Measurements from ENCODE around the gene COL11A1.

Gene COL11A1

DNA sequence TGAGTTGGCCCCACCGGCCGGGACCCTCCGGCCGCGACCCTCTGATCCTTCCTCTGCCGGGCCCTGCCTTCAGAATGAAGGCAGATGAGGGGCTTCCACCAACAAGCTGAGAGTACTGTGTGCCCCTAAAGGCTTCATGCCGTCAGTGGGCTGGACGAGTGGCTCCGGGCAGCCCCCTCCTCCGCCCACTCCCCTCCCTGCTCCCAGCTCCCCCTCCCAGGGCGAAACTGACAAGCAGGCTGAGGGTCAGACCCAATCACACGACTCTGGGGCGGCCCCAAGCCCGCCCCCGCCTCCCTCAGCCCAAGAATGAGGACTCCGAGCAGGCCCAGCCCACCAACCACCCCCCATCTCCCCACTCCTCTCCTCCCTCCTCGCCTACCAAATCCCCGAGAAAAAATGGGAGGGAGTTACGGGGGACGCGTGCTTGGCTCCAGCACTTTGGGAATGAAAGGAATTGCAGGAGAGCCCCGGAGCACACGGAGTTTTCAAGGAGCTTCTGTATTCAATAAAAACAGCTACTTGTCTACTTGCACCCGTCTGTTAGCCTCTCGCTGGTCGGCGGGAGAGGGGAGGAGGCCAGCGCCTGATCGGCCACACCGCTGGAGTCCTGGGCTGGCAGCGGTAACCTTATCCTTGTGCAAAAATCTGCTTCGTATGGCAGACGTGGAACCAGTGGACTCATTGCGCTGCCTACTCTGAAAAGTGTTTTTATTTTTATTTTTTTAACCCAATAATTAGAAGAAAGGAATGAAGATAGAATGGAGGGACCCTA, at the start of gene COL11A1:
TSS of gene COL11A1 (minus strand) at position 147 of the 775 bp plus-strand sequence. CDS start 344 bp downstream, outside the sequence.
- no peak within 1 kb of the TSS for H3K4me3 ChIP-seq (ENCODE audit: low read length)

DNA sequence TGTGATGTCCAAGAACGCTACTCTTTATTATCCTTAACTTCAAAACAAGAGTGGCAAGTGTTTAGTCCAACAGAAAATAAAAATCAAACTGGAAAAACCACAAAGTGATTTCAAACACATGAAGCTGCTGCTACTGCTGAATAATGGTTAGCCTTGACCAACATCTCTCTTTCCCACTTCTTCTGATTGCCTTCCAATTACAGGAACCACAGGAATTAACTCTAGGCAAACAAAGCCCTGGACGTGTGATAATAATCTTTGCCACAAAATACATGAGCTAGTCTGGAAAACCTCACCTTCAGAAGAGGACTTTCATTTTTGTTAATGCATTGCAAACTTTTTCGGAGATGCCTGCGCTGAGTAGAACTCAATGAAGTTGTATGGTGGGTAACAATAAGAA, 48.6 kb upstream of the COL11A1 start:
- Histone ChIP-seq H3F3A (ENCODE audit: control insufficient read depth, insufficient read depth) (no peaks in the 10 kb centered on the region), H3K79me2 (ENCODE audit: control insufficient read depth, low read length) (no peaks in the 10 kb centered on the region), H3K9me3 (ENCODE audit: control insufficient read depth, insufficient read depth, low read length) (no peaks in the 10 kb centered on the region), H3K27ac (ENCODE audit: low read depth, low read length) (no peak overlapping the region), H3K4me1 (ENCODE audit: control insufficient read depth, low read length) (no peaks in the 10 kb centered on the region), H3K27me3 (ENCODE audit: control insufficient read depth, low read length) (no peaks in the 10 kb centered on the region), H3K9me2 (replicated peaks; ENCODE audit: control insufficient read depth, low read length) (no peaks in the 10 kb centered on the region; the same call in 1 of the 2 replicates), H3K4me3 (ENCODE audit: low read length) (no peak overlapping the region), H3K4me2 (ENCODE audit: low read length) (no peak overlapping the region), H3K36me3 (ENCODE audit: control insufficient read depth, low read length) (no peaks in the 10 kb centered on the region), H4K20me1 (ENCODE audit: control insufficient read depth, insufficient read depth, low read depth, low read length) (no peaks in the 10 kb centered on the region)
- no peak for TF ChIP-seq EZH2phosphoT487 (IDR thresholded peaks at IDR 0.05; ENCODE audit: borderline replicate concordance, low read length)
- TF ChIP-seq, protein P1, sequence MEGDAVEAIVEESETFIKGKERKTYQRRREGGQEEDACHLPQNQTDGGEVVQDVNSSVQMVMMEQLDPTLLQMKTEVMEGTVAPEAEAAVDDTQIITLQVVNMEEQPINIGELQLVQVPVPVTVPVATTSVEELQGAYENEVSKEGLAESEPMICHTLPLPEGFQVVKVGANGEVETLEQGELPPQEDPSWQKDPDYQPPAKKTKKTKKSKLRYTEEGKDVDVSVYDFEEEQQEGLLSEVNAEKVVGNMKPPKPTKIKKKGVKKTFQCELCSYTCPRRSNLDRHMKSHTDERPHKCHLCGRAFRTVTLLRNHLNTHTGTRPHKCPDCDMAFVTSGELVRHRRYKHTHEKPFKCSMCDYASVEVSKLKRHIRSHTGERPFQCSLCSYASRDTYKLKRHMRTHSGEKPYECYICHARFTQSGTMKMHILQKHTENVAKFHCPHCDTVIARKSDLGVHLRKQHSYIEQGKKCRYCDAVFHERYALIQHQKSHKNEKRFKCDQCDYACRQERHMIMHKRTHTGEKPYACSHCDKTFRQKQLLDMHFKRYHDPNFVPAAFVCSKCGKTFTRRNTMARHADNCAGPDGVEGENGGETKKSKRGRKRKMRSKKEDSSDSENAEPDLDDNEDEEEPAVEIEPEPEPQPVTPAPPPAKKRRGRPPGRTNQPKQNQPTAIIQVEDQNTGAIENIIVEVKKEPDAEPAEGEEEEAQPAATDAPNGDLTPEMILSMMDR (IDR thresholded peaks at IDR 0.05; ENCODE audit: low read depth, low read length, poor library complexity, severe bottlenecking) = no peak

More for the DNA sequence above, at the start of gene COL11A1:
- TF ChIP-seq EZH2phosphoT487 (IDR thresholded peaks at IDR 0.05; ENCODE audit: borderline replicate concordance, low read length) = no peak
- TF ChIP-seq, protein P1 (IDR thresholded peaks at IDR 0.05; ENCODE audit: low read depth, low read length, poor library complexity, severe bottlenecking) = no peak
- no peaks in the 10 kb centered on the region for H3K9me3 ChIP-seq (ENCODE audit: control insufficient read depth, insufficient read depth, low read length)
- H3K4me2 ChIP-seq (ENCODE audit: low read length) = no peak within 1 kb of the TSS
- no peaks in the 10 kb centered on the region for H3K36me3 ChIP-seq (ENCODE audit: control insufficient read depth, low read length)
- H3K27me3 ChIP-seq (ENCODE audit: control insufficient read depth, low read length) = no peaks in the 10 kb centered on the region
- no peaks in the 10 kb centered on the region for H3K9me2 ChIP-seq (replicated peaks; ENCODE audit: control insufficient read depth, low read length)
- H3K79me2 ChIP-seq (ENCODE audit: control insufficient read depth, low read length) = no peaks in the 10 kb centered on the region
- no peak within 1 kb of the TSS for H3K27ac ChIP-seq (ENCODE audit: low read depth, low read length)
- no peaks in the 10 kb centered on the region for H3F3A ChIP-seq (ENCODE audit: control insufficient read depth, insufficient read depth)
- no peaks in the 10 kb centered on the region for H4K20me1 ChIP-seq (ENCODE audit: control insufficient read depth, insufficient read depth, low read depth, low read length)
- H3K4me1 ChIP-seq (ENCODE audit: control insufficient read depth, low read length) = no peaks in the 10 kb centered on the region

DNA sequence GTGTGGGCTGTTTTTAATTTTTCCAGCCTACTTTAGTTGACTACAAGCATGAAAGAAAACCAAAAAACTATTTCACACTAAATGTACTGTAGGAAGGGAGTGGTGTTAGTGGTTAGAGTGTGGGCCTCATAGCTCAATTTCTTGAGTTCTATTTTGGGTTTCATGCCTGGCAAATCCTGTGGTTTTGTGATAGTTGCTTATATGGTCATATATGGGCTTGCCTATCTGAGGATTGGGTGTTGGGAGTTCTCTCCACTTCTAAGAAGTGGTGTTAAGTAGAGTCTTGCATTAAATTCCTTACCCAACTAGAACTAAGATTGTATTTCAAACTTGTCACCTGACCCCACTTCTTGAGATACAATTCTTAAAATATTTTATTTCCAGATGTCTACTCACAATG, 37.8 kb upstream of the COL11A1 start:
- Histone ChIP-seq H3K9me3 (ENCODE audit: control insufficient read depth, insufficient read depth, low read length) (no peaks in the 10 kb centered on the region), H3K27ac (ENCODE audit: low read depth, low read length) (no peak overlapping the region), H3F3A (ENCODE audit: control insufficient read depth, insufficient read depth) (no peaks in the 10 kb centered on the region), H3K36me3 (ENCODE audit: control insufficient read depth, low read length) (no peaks in the 10 kb centered on the region), H3K27me3 (ENCODE audit: control insufficient read depth, low read length) (no peaks in the 10 kb centered on the region), H3K9me2 (replicated peaks; ENCODE audit: control insufficient read depth, low read length) (no peaks in the 10 kb centered on the region), H3K79me2 (ENCODE audit: control insufficient read depth, low read length) (no peaks in the 10 kb centered on the region), H3K4me3 (ENCODE audit: low read length) (no peak overlapping the region), H4K20me1 (ENCODE audit: control insufficient read depth, insufficient read depth, low read depth, low read length) (no peaks in the 10 kb centered on the region), H3K4me2 (ENCODE audit: low read length) (no peak overlapping the region), H3K4me1 (ENCODE audit: control insufficient read depth, low read length) (no peaks in the 10 kb centered on the region)
- TF ChIP-seq EZH2phosphoT487 (IDR thresholded peaks at IDR 0.05; ENCODE audit: borderline replicate concordance, low read length) = no peak
- TF ChIP-seq, protein P1 (IDR thresholded peaks at IDR 0.05; ENCODE audit: low read depth, low read length, poor library complexity, severe bottlenecking) = no peak

Data from DOHH2 (cell line).